ENCODE results near the gene LRRC3. TPM values are rescaled to one million over a fixed set of nuclear protein-coding genes. Genes with fewer than 3 reads are reported as not detected.
A peak's percentile ranks its signal among the peaks of the same experiment; 100 is the strongest.
"Not testable (repeated sequence)": the region's sequence is repeated elsewhere in the genome, so short reads cannot be mapped to it uniquely, and the experiment has no call there.

The LRRC3 gene, protein sequence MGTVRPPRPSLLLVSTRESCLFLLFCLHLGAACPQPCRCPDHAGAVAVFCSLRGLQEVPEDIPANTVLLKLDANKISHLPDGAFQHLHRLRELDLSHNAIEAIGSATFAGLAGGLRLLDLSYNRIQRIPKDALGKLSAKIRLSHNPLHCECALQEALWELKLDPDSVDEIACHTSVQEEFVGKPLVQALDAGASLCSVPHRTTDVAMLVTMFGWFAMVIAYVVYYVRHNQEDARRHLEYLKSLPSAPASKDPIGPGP
- polyA plus RNA-seq (ENCODE audit: insufficient read length): 2.4 TPM

DNA sequence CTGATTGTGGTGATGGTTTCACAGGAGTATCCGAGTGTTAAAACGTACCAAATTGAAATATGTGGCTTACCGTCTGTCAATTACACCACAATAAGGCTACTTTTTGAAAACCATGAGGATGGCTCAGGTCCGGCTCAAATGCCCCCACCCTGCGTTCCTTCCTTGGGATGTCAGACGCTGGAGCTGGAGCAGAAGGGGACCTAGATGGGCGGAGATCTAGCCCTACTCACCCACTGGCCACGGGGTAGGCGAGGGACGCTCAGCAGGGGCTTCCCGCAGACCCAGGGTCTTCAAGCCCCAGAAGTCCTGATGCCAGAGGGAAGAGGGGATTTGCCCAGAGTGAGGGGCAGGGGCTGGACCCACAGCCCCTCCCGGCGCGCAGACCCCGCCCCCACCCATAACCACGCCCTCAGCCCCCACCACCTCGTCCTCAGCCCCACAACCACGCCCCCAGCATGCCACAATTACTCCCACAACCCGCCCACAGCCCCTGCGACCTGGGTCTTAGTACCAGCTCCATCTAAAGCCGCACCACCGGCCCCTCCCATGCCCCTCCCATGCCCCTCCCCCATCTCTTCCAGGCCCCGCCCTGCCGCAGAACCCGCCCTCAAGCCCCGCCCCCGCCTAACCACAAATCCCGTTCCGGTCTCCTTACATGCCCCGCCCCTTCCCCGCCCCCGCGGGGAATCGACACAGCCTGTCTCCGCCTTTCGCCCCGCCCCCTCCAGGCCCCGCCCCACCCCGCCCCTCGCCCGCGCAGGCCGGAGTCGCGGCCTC lies at the start of gene LRRC3:
Gene LRRC3 (plus strand): TSS at position 764 of the 777 bp plus-strand sequence. CDS start 1,135 bp downstream, outside the sequence.
- DNase-seq: peak; percentile 63

DNA sequence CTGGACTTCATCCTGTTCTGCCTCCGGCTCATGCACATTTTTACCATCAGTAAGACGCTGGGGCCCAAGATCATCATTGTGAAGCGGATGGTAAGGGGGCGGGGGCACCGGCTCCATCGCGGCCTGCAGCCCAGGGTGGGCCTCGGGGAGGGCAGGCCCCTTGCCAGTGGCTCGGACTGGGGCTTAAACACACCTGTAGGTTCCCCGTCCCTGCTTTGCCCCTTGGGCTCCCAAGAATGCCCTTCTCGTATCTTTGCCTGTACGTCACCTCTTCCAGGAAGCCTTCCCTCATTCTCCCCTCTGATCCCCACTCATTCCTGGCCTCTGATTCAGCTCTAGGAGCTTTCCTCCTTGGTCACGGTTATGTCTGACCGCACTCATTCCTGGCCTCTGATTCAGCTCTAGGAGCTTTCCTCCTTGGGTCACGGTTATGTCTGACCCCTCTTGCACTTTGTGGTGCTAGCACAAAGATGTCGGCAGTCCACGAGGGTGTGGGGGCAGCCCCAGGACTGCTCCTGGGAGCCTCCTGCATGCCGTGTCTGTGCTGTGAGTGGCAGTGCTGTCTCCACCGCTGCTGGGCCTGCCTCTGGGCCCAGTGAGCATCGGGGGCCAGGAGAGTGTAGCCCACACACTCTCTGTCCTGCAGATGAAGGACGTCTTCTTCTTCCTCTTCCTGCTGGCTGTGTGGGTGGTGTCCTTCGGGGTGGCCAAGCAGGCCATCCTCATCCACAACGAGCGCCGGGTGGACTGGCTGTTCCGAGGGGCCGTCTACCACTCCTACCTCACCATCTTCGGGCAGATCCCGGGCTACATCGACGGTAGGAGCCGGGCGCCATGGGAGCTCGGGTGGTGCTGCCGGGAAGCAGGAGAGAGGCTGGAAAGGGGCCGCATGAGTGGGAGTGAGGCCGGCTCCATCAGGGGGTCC lies 49.1 kb upstream of the LRRC3 start:
- DNase-seq: no peak

DNA sequence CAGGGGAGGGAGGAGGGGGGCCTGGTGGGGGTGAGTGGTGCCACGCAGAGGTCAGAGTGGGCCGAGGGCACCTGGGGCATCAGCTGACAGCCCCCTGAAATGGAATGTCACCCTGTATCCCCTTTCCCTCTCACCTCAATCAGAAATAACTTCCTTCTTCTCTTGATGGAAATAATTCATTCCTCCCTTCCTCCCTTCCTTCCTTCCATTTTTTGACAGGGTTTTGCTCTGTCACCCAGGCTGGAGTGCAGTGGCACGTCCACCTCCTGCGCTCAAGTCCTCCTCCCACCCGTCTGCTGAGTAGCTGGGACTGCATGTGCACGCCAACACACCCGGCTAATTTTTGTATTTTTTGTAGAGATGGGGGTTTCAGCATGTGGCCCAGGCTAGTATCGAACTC lies 48.4 kb upstream of the LRRC3 start:
- DNase-seq: no peak

DNA sequence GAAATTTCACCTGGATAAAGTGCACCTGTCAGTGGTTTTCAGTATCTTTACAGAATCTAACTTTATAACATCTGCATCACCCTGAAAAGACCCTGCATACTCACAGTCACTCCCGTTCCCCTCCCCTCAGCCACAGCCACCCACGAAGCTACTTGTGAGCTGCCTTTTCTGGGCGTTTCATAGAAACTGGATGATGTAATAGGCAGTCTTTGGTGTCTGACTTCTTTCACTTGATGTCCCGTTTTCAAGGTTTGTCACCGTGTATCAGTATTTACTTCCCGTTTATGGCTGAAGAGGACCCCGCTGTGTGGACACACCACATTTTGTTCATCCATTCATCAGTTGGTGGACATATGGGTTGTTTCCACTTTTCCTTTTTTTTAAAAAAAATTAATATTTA lies 47.8 kb upstream of the LRRC3 start:
- DNase-seq: no peak

DNA sequence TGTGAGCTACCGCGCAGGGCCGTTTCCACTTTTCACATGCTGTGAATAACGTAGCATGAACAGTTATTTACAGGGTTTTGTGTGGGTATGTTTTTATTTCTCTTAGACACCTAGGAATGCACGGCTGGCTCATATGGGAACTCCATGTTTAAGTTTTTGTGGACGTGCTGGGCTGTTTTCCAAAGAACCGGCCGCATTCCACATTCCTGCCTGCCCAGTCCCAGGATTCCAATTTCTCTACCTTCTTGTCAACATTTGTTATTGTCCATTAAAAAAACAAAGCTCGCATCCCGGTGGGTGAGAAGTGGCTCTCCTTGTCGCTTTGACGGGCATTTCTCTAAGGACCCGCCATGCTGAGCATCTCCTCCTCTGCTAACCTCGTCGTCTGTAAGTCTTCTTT lies 47.1 kb upstream of the LRRC3 start:
- DNase-seq: no peak

DNA sequence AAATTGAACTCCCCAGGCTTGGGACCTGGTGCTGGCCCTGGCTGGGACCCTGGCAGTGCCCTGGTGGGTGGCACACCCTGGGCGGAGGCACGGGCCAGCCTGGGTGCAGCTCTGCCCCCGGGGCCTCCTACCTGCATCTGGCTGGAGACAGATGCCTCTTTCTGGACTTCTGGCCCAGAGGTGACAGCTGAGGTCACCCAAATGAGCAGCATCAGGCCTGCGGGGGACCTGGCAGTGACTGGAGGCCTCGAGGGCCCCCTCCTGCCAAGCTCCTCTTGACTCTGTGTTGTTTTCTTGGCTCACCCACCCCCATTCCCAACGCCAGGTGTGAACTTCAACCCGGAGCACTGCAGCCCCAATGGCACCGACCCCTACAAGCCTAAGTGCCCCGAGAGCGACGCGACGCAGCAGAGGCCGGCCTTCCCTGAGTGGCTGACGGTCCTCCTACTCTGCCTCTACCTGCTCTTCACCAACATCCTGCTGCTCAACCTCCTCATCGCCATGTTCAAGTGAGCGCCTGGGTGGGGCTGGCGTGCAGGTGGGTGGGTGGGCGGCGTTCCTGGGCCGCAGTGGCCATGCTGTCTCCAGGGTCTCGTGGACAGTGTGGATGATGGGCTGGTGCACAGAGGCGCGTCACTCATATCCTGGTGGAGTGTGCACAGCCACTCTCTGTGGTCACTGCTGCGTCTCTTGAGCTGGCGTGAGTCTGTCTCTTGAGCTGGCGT lies 41.6 kb upstream of the LRRC3 start:
- DNase-seq: no peak

DNA sequence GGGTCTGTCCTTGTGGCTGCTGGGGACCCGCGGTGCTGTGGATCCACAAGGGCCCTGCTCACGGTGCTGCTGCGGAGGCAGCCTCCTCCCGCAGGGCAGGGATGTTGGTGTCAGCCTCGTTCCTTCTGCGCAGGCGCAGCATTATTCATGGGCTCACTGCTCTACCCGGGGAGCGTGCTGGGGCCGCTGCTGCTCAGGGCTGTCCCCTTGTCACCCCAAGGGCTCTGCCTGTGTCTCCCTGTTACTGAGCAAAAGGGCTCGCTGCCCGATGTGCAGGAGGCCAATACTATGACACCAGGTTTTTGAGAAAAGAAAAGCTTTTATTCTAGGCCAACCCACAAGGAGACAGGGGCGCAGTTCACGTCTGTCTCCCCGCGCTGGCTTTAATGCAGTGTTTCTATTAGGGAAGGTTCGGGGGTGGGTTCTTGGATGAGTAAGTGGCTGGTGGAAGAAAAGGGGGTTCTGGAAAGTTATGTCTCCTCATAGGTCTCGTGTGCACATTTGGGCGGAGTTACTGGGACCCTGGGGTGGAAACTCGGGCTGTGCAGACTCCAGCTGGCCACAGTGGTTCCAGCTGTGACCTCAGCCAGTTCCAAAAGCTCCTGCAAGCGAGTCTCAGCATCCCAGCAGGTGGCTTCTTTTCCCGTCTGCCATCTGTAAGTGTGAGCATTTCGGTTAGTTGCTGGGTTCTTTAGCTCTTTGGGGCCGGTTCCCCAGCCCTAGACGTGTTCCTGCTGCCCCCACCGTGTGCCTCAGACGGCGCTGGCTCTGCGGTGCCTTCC lies 40.8 kb upstream of the LRRC3 start:
- DNase-seq: peak; percentile 70

DNA sequence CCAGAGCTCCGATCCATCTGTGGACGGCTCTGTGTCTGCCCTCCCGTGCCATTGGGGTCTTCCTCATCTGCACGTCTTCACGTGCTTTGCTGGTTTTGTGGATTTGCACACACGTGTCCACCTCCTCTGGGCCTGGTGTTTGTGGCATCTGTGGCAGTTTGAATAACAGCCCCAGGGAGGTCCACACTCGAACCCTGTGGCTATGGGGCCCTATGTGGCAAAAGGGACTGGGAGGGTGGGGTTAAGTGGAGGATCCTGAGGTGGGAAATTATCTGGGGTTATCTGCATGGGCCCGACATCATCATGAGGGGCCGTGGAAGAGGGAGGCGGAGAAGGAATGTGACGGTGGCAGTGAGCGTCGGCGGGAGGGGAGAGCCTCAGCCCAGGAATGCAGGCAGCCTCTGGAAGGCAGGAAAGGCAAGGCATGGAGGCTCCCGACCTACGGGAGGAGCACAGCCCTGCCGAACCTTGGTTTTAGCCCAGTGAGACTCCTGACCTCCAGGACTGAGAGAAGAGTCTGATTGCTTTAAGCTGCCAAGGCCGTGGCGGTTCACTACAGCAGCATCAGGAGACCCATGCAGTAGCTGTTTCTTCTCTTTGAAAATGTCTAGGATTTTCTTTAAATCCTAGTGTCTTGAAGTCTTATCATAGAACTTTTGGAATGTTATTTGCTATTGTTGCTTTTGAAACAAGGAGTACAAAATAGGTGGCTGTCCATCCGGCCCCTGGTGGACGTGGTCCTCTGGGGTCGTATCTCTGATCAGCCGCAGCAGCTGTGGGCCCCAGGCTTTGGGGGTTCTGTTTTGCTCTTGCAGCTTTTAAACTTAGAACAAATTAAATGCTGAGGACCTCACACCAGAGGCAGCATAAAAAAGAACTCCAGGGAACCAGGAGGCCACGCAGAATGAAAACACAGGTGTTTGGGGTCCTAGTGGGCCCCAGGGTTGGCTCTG lies 40.0 kb upstream of the LRRC3 start:
- no peak for DNase-seq

DNA sequence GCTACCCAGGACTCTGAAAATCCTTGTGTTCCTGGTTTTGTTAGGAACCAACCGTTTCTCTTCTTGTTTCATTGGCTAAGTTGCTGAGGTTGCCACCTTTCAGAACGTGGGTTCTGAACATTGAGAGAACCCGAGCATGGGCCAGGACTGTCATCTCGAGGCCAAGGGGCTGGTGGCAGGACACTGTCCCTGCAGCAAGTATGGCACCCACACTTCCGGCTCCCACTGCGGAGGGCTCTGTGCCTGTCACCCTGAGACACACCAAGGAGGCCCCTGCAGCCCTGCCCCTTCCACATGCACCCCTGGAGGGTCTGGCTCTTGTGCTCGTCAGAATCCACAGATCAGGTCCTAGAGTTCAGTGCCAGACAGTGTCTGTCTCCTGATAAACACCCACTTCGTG lies 39.1 kb upstream of the LRRC3 start:
- DNase-seq: no peak

DNA sequence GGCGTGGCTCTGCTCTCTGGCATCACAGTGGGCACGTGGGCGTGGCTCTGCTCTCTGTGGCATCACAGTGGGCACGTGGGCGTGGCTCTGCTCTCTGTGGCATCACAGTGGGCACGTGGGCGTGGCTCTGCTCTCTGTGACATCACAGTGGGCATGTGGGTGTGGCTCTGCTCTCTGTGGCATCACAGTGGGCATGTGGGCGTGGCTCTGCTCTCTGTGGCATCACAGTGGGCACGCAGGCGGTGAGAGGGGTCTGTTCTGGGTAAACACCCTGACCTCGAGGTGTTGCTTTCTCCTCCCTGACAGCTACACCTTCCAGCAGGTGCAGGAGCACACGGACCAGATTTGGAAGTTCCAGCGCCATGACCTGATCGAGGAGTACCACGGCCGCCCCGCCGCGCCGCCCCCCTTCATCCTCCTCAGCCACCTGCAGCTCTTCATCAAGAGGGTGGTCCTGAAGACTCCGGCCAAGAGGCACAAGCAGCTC lies 37.6 kb upstream of the LRRC3 start:
- not testable (repeated sequence) for DNase-seq

DNA sequence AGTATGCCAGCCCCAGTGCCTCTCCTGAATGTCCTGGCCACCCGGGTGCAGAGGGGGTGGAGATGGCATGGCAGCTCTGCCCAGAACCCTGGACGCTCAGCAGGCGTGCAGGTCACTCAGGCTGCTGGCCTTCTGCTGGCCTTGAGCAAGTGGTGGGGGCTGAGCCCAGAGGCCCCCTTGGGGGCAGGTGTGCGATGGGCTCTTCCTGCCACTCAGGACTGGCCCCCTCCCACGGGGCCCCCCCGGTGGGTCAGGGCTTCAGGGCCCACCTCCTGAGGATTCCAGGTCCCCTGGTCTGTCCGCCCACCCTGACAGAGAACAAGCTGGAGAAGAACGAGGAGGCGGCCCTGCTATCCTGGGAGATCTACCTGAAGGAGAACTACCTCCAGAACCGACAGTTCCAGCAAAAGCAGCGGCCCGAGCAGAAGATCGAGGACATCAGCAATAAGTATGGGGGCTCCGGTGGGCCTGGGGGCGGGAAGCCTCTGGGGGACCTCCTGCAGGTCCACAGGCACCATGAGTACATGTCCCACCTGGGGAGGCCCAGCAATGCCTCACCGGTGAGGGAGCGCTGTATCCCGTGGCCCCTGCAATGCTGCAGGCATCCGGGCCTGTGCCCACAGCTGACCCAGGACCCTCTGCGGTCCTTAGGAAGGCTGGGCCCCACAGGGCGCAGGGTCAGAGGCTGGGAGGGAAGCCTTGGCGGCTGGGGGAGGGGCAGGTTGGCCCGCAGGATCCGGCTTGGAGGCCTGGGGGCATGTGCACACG lies 37.0 kb upstream of the LRRC3 start:
- DNase-seq: no peak

DNA sequence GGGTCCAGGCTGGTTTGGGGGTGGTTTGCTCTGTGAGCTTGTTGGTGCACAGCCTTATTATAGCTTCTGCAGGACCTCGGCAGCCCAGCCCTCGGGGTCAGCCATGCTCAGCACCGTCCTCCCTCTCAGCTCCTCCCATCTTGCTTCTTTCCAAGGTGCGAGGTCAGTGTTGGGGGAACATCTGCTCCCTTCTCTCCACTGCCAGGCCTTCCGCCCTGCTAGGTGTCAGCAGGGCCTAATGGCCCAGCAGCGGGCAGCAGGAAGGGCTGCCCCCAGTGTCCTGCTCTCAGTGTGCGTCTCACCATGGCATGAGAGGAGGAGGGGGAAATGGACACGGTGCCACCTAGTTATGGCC lies 36.5 kb upstream of the LRRC3 start:
- no peak for DNase-seq

DNA sequence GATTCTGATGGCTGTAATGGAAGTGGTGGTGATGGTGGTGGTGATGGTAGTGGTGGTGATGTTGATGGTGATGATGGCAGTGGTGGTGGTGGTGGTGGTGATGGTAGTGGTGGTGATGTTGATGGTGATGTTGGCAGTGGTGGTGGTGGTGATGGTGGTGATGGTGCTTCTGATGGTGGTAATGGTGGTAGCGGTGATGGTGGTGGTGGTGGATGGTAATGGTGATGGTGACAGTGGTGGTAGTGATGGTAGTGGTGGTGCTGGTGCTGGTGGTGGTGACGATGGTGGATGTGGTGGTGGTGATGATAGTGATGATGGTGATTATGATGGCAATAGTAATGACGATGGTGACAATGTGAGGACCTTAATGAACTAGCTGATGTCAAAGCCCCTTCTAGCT lies 35.6 kb upstream of the LRRC3 start:
- DNase-seq: no peak

DNA sequence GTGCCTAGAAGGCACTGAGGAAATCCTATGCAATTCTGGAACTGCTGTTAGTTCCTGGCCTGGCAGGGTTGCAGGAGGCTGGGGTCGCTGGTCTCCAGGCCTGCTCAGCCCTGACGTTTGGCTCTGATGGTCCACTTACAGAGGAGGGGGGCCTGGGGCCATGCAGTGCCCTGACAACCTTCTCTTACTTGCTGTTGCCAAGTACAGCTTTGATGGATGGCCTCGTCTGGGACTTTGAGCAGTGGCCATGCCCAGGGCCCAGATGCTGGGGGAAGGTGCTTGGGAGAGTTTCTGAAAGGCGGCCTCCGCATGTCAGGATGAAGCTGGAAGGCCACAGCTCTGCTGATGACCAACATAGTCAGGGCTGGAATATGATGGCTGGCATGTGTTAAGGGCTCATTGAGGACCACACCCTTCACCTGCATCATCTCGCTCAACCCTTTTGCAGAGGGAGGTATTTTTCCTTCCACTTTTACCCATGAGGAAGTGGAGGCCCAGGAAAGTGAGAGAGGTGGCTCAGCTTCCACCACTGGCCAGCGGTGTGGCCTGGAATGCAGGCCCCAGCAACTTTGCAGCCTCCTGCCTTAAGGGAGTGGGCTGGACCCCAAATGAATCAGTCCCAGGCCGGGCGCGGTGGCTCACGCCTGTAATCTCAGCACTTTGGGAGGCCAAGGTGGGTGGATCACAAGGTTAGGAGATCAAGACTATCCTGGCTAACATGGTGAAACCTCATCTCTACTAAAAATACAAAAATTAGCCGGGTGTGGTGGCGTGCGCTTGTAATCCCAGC lies 34.7 kb upstream of the LRRC3 start:
- DNase-seq: no peak

DNA sequence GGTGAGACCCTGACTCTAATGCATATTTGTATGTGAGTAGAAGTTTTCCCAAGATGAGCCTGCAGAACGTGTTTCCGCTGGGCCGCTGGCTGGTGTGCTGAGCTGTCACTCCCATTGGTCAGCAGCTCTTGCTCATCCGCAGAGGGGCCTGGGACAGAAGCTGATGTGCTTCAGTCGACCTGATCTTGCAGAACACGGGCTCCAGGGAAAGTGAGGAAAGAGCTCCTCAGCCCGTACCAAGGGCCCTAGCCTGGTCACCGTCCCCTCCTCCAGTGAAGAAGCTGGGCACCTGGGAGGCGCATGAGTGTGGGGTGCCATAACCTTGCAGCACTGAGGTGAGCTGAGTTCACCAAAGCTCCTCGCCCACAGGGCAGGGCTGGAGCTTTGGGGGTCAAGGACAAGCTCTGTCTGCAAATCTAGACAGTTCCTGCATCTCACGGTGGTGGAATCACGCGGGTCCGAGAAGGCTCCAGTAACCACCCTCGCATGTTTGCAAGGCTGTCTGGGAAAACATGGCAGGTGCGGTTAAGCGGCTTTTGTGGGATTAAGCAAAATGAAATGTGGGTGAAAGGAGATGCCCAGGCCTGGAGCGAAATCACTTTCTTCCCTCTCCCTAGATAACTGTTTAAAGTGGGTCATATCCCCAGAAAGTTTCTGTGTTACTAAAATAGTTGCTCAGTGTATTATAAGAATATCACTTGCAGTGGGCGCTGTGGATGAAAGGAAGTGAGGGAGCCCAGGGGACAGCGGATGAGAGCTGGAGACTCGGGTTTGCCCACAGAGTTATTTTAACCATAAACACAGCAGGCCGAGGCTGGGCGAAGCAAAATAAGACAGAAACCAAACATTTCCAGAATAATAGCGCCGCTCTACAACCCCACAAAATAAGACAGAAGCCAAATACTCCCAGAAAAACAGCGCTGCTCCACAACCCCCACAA lies 33.1 kb upstream of the LRRC3 start:
- DNase-seq: no peak

DNA sequence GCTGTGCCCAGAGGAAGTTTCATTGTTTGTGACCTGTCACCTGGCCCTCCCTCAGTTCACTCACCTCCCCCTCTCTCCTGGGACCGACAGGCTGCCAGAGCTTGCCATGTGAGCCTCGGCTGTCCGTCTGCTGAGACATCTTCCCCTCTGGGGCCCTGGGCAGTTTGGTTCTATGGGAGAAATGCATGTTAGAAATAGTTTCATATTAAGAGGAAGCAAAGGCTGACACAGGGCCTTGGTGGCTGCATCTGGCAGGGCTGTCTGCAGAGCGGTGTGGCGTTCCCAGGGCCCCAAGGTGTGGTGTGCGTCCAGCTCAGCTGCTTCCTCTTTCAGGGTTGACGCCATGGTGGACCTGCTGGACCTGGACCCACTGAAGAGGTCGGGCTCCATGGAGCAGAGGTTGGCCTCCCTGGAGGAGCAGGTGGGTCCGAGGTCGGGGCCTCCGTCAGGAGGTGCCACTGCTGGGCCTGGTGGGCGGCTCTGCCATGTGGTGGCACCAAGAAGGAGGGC lies 31.9 kb upstream of the LRRC3 start:
- no peak for DNase-seq

DNA sequence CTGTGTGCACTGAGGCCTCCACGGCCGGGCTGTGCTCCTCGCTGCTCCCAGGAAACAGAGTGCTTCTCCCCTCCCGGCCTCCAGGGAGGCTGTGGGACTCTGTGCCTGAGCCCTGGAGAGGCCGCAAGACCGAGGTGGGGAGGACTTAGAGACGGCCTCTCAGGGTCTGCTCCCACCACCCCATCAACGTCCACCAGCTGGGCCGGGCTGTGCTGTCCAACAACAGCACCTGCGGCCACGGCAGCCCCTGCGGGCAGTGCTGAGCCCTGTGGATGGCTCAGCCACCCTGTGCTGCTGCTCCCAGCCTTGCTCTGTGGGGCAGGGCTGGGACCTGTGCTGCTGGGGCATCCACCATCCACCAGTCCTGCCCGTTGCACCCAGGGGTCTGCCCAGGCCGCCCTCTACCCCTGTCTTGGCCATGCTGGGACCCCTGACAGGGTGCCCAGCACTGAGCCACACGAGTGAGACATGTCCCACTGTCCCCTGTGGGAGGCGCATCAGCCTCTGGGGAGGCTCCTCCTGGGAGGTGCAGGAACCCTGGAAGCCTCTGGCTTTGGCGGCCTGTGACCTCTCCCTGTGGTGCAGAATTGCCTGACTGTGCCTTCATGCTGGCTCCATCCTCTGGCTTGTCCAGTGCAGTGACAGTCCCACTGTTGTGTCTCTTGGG lies 31.2 kb upstream of the LRRC3 start:
- DNase-seq: no peak
